NCI-H82 treated with DMSO at 0.1 percent for 48 hours (cell line): ENCODE measurements around the gene HNRNPLL.

Experiments used
- DNase-seq: peaks from one replicate; lab custom pipeline; 2025; ENCODE audit not compliant: unreplicated experiment; lab: John Stamatoyannopoulos, UW

Gene HNRNPLL

GRCh38 chr2:38533757-38534545 is 68.8 kb downstream of the HNRNPLL start:
- no peak for DNase-seq

- no peak for DNase-seq
Observed at GRCh38 chr2:38533180-38533579, 69.5 kb downstream of the HNRNPLL start.

GRCh38 chr2:38532366-38532765 is 70.4 kb downstream of the HNRNPLL start:
- DNase-seq = no peak

GRCh38 chr2:38529208-38529607 is 73.5 kb downstream of the HNRNPLL start:
- no peak for DNase-seq

GRCh38 chr2:38528534-38528933 is 74.2 kb downstream of the HNRNPLL start:
- no peak for DNase-seq

- peak; percentile 20 for DNase-seq
Observed at GRCh38 chr2:38528008-38528442, 74.7 kb downstream of the HNRNPLL start.

GRCh38 chr2:38527338-38528007 is 75.3 kb downstream of the HNRNPLL start:
- DNase-seq = no peak

GRCh38 chr2:38526195-38526594 is 76.5 kb downstream of the HNRNPLL start:
- DNase-seq = no peak

- DNase-seq = no peak
Observed at GRCh38 chr2:38524580-38524979, 78.1 kb downstream of the HNRNPLL start.

- DNase-seq = no peak
Observed at GRCh38 chr2:38523728-38524437, 78.8 kb downstream of the HNRNPLL start.

GRCh38 chr2:38522754-38523349 is 79.9 kb downstream of the HNRNPLL start:
- DNase-seq = peak; percentile 26

- DNase-seq = no peak
Observed at GRCh38 chr2:38521835-38522234, 80.9 kb downstream of the HNRNPLL start.

- DNase-seq = no peak
Observed at GRCh38 chr2:38517284-38517683, 85.4 kb downstream of the HNRNPLL start.

- DNase-seq = no peak
Observed at GRCh38 chr2:38516526-38516925, 86.2 kb downstream of the HNRNPLL start.

- DNase-seq = no peak
Observed at GRCh38 chr2:38516122-38516521, 86.6 kb downstream of the HNRNPLL start.

- no peak for DNase-seq
Observed at GRCh38 chr2:38515155-38516074, 87.3 kb downstream of the HNRNPLL start.

GRCh38 chr2:38514603-38515154 is 88.0 kb downstream of the HNRNPLL start:
- no peak for DNase-seq

- no peak for DNase-seq
Observed at GRCh38 chr2:38512211-38512610, 90.5 kb downstream of the HNRNPLL start.
